ENCODE data around the gene FAM219A.
"Not testable (repeated sequence)": the region's sequence is repeated elsewhere in the genome, so short reads cannot be mapped to it uniquely, and the experiment has no call there.

The FAM219A gene

DNA sequence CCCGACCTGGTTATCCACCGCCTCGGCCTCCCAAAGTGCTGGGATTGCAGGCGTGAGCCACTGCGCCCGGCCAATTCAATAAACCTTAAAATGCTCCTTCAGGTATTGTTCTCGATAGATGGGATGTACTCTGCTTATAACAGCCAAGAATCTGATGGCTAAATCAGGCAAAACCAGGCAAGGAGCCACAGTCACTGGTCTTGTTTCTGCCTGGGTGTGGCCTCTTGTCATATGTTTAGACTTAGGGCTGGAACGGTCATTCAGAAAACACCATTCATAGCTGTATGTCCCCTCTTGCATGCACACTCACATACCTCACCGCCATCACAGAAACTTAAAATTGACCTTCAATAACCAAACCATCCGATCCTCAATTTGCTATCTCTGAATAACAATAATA lies 7.7 kb downstream of the FAM219A start:
- H3K4me3 ChIP-seq (ENCODE audit: low read length), result no peak overlapping the region
- TF ChIP-seq, protein P1, sequence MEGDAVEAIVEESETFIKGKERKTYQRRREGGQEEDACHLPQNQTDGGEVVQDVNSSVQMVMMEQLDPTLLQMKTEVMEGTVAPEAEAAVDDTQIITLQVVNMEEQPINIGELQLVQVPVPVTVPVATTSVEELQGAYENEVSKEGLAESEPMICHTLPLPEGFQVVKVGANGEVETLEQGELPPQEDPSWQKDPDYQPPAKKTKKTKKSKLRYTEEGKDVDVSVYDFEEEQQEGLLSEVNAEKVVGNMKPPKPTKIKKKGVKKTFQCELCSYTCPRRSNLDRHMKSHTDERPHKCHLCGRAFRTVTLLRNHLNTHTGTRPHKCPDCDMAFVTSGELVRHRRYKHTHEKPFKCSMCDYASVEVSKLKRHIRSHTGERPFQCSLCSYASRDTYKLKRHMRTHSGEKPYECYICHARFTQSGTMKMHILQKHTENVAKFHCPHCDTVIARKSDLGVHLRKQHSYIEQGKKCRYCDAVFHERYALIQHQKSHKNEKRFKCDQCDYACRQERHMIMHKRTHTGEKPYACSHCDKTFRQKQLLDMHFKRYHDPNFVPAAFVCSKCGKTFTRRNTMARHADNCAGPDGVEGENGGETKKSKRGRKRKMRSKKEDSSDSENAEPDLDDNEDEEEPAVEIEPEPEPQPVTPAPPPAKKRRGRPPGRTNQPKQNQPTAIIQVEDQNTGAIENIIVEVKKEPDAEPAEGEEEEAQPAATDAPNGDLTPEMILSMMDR (IDR thresholded peaks at IDR 0.05; ENCODE audit: insufficient read depth, low read depth, low read length, missing control alignments), result no peak
- DNase-seq (ENCODE audit: low read depth), result no peak

DNA sequence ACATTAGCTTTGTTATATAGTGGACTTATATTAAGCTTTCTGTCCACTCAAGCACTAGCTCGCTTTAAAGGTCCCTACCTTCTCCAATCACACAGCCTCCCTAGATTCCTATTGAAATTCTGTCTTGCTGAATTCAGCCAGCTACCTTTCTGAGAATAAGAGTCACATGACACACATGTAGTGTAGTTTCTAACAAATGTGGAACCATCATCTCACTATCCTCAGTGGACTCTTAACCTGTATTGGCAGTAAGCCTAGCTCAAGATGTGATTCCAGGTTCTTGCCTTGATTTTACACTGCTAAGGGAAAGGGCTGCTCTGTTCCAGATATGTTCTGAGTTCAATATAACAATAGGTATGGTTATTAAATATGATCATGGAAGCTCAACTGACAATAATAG lies 11.4 kb downstream of the FAM219A start:
- TF ChIP-seq, protein P1 (IDR thresholded peaks at IDR 0.05; ENCODE audit: insufficient read depth, low read depth, low read length, missing control alignments), result no peak
- DNase-seq (ENCODE audit: low read depth), result no peak
- no peak overlapping the region for H3K4me3 ChIP-seq (ENCODE audit: low read length)

DNA sequence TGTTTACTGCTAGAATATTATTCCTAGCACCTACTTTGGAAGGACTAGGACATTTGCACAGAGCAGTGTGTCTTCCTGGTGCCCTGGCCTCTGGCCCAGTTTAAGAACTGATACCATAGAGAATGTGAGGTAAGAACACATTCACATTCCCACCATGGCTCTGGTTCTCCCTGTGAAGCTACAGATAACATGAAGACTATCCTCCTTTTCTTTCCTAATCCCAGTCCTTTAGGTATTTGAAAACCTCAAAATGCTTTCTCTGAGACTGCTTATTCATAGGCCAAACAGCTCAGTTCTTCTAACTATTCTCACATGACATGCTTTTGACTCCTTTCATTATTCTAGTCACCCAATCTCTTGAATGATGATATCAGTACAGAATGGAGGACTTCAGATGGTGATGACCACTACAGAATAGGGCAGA lies 11.9 kb downstream of the FAM219A start:
- TF ChIP-seq, protein P1 (IDR thresholded peaks at IDR 0.05; ENCODE audit: insufficient read depth, low read depth, low read length, missing control alignments), result no peak
- no peak for DNase-seq (ENCODE audit: low read depth)
- no peak overlapping the region for H3K4me3 ChIP-seq (ENCODE audit: low read length)

DNA sequence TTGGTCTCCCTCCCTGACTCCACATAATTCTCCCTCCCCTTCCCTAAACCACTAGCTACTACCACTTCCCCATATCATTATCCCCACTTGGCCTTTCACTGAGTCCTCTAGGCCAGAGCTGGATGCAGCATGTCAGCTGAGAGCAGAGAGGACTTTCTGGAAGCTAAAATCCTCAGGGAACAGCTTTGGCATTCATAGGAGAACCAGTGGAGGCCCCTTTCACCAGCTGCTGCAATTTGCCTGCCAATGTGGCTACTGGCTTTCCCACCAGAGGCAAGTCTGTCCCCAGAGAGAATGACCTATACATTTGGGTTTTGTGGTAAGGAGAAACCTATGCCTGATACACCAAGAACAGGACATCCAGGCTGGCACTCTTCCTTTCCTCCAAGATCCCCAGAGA lies 14.4 kb downstream of the FAM219A start:
- H3K4me3 ChIP-seq (ENCODE audit: low read length), result no peak overlapping the region
- DNase-seq (ENCODE audit: low read depth), result no peak
- TF ChIP-seq, protein P1 (IDR thresholded peaks at IDR 0.05; ENCODE audit: insufficient read depth, low read depth, low read length, missing control alignments), result no peak

DNA sequence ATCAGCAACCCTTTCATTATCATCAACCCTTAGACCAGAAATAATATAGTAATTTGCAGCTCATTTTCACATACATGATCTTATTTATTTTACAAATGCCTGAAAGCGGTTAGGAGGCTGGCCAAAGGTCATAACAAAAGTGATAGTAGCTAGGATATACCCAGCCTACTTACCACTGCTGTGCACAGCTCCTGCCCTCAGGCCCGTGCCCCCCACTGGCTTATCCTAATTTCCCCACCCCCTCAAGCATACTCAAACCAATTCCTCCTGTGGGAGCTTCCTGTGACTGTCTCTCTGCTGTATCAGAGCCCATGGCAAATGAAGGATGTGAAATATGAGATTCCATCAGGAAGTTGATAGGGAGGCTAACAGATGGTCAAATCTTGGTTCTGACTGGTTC lies 14.8 kb downstream of the FAM219A start:
- DNase-seq (ENCODE audit: low read depth), result no peak
- TF ChIP-seq, protein P1 (IDR thresholded peaks at IDR 0.05; ENCODE audit: insufficient read depth, low read depth, low read length, missing control alignments), result no peak
- no peak overlapping the region for H3K4me3 ChIP-seq (ENCODE audit: low read length)

DNA sequence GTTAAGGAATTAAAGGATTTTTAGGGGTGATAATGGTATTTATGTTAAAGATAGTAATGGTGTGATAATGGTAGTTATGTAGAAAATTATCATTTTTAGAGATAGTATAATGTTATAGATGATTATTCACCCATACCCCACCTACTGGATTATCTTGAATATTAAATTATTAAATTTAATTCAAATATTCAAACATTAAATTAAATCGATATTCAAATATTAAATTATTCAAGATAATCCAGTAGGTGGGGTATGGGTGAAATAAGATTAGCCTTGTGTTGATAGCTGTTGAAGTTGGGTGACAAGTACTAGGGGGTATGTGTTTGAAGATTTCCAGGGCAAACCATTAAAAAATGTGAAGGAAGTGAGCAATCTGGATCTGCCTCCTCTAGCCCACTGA lies 15.6 kb downstream of the FAM219A start:
- TF ChIP-seq, protein P1 (IDR thresholded peaks at IDR 0.05; ENCODE audit: insufficient read depth, low read depth, low read length, missing control alignments), result no peak
- no peak overlapping the region for H3K4me3 ChIP-seq (ENCODE audit: low read length)
- DNase-seq (ENCODE audit: low read depth), result no peak

DNA sequence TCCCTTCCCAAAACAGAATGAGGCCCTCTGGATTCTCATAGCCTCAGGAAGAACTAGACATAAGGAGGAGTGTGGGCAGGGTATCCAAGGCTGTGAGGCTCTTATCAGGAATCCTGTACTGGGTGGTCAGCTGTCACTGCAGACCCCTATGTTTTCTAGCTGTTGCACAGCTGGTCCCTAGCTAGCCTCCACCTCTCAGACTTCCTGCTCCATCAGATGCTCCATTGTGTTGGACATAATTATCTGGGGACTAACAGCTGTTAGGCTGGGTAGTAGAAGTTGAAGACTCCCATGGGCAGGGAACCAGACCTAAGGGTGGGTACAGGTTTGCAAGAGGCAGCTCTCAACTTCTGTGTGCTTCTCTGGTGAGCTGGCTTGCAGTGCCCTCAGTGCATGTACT lies 18.4 kb downstream of the FAM219A start:
- TF ChIP-seq, protein P1 (IDR thresholded peaks at IDR 0.05; ENCODE audit: insufficient read depth, low read depth, low read length, missing control alignments), result no peak
- no peak overlapping the region for H3K4me3 ChIP-seq (ENCODE audit: low read length)
- DNase-seq (ENCODE audit: low read depth), result no peak

DNA sequence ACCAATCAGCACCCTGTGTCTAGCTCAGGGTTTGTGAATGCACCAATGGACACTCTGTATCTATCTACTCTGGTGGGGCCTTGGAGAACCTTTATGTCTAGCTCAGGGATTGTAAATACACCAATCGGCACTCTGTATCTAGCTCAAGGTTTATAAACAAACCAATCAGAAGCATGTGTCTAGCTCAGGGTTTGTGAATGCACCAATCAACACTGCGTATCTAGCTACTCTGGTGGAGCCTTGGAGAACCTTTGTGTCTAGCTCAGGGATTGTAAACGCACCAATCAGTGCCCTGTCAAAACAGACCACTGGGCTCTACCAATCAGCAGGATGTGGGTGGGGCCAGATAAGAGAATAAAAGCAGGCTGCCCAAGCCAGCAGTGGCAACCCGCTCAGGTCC lies 19.9 kb downstream of the FAM219A start:
- DNase-seq (ENCODE audit: low read depth); H3K4me3 ChIP-seq (ENCODE audit: low read length): not testable (repeated sequence)

DNA sequence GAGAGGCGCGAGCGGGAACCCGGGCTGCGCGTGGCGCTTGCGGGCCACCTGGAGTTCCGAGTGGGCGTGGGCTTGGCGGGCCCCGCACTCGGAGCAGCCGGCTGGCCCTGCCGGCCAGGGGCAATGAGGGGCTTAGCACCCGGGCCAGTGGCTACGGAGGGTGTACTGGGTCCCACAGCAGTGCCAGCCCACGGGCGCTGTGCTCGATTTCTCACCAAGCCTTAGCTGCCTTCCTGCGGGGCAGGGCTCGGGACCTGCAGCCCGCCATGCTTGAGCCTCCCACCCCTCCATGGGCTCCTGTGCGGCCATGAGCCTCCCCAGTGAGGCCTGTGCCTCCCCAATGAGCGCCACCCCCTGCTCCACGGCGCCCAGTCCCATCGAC lies 20.5 kb downstream of the FAM219A start:
- not testable (repeated sequence) for DNase-seq (ENCODE audit: low read depth); H3K4me3 ChIP-seq (ENCODE audit: low read length)
